22Rv1 (cell line): Measurements from ENCODE around the gene PACC1.

Source experiments
- H3K27ac ChIP-seq: fragments of 450-650 bp; 2 replicates; pipeline ENCODE4 v1.5.1; 2017
- CTCF ChIP-seq: fragments of 450-650 bp; IDR thresholded peaks from 2 replicates; pipeline ENCODE4 v1.5.1; 2017; ENCODE audit warnings: mild to moderate bottlenecking
- ZFX ChIP-seq: fragments of 450-650 bp; IDR thresholded peaks from 2 replicates; pipeline ENCODE4 v1.6.1; 2017; ENCODE audit warnings: antibody characterized with exemption, borderline replicate concordance

Gene PACC1

GRCh38 chr1:212450331-212450881 is 35.7 kb upstream of the PACC1 start:
- no peak overlapping the region for H3K27ac ChIP-seq
- TF ChIP-seq ZFX: no peak
- no peak for TF ChIP-seq CTCF

- no peak overlapping the region for H3K27ac ChIP-seq
- TF ChIP-seq ZFX (no peak), CTCF (no peak)
These were observed 32.8 kb upstream of the PACC1 start for GRCh38 chr1:212447478-212447877.

GRCh38 chr1:212446333-212446732 is 31.6 kb upstream of the PACC1 start:
- no peak for TF ChIP-seq CTCF
- no peak for TF ChIP-seq ZFX
- no peak overlapping the region for H3K27ac ChIP-seq

- H3K27ac ChIP-seq: no peak overlapping the region
- TF ChIP-seq ZFX: no peak
- TF ChIP-seq CTCF: no peak
These were observed 27.7 kb upstream of the PACC1 start for GRCh38 chr1:212442408-212442807.

- H3K27ac ChIP-seq: no peak overlapping the region
- no peak for TF ChIP-seq ZFX
These were observed 25.7 kb upstream of the PACC1 start for GRCh38 chr1:212440419-212440818.

GRCh38 chr1:212438831-212439237 is 24.1 kb upstream of the PACC1 start:
- no peak for TF ChIP-seq ZFX
- H3K27ac ChIP-seq: no peak overlapping the region

GRCh38 chr1:212437179-212437798 is 22.6 kb upstream of the PACC1 start:
- TF ChIP-seq ZFX: no peak
- TF ChIP-seq CTCF: no peak

GRCh38 chr1:212434992-212435391 is 20.3 kb upstream of the PACC1 start:
- no peak for TF ChIP-seq CTCF
- no peak for TF ChIP-seq ZFX
- no peak overlapping the region for H3K27ac ChIP-seq

More at GRCh38 chr1:212437179-212437798, 22.6 kb upstream of the PACC1 start:
- H3K27ac ChIP-seq: no peak overlapping the region
